ENCODE data around the gene ZMAT2.
"Not testable (repeated sequence)": the region's sequence is repeated elsewhere in the genome, so short reads cannot be mapped to it uniquely, and the experiment has no call there.

Gene ZMAT2

GRCh38 chr5:140700177-140701144 lies at the start of gene ZMAT2:
ZMAT2 (plus strand) TSS chr5:140700447; CDS start chr5:140700461, 14 bp downstream.
- FAIRE-seq, result peak; percentile 100
- DNase-seq (ENCODE audit: insufficient read length, low spot score), result peak; percentile 73

- no peak for DNase-seq (ENCODE audit: insufficient read length, low spot score)
- no peak for FAIRE-seq
Measured at GRCh38 chr5:140658870-140659269, 41.4 kb upstream of the ZMAT2 start.

GRCh38 chr5:140660371-140660770 lies 39.9 kb upstream of the ZMAT2 start:
- FAIRE-seq; DNase-seq (ENCODE audit: insufficient read length, low spot score): not testable (repeated sequence)

GRCh38 chr5:140664030-140664358 lies 36.3 kb upstream of the ZMAT2 start:
- no peak for DNase-seq (ENCODE audit: insufficient read length, low spot score)
- FAIRE-seq, result no peak

GRCh38 chr5:140664359-140665119 lies 35.7 kb upstream of the ZMAT2 start, which contains the start of gene WDR55:
WDR55 (plus strand) TSS chr5:140664904; CDS start chr5:140664913, 9 bp downstream.
- FAIRE-seq (peak; percentile 95), DNase-seq (ENCODE audit: insufficient read length, low spot score) (peak; percentile 92)

- FAIRE-seq; DNase-seq (ENCODE audit: insufficient read length, low spot score): not testable (repeated sequence)
Measured at GRCh38 chr5:140671035-140671434, 29.2 kb upstream of the ZMAT2 start.

GRCh38 chr5:140671472-140672125 lies 28.6 kb upstream of the ZMAT2 start:
- no peak for DNase-seq (ENCODE audit: insufficient read length, low spot score)
- no peak for FAIRE-seq

GRCh38 chr5:140672455-140673186 lies 27.6 kb upstream of the ZMAT2 start:
- FAIRE-seq (no peak), DNase-seq (ENCODE audit: insufficient read length, low spot score) (no peak)

- no peak for DNase-seq (ENCODE audit: insufficient read length, low spot score)
- FAIRE-seq, result no peak
Measured at GRCh38 chr5:140673187-140673976, 26.9 kb upstream of the ZMAT2 start, which contains the start of gene DND1. DND1 (minus strand) TSS chr5:140673576; CDS start chr5:140673542, 34 bp downstream.

GRCh38 chr5:140674211-140674610 lies 26.0 kb upstream of the ZMAT2 start:
- no peak for FAIRE-seq
- no peak for DNase-seq (ENCODE audit: insufficient read length, low spot score)

GRCh38 chr5:140674629-140675028 lies 25.6 kb upstream of the ZMAT2 start:
- FAIRE-seq, result no peak

GRCh38 chr5:140677947-140678346 lies 22.3 kb upstream of the ZMAT2 start:
- peak; percentile 68 for FAIRE-seq
- peak; percentile 54 for DNase-seq (ENCODE audit: insufficient read length, low spot score)

More at GRCh38 chr5:140674629-140675028, 25.6 kb upstream of the ZMAT2 start:
- DNase-seq (ENCODE audit: insufficient read length, low spot score), result no peak

- FAIRE-seq (no peak), DNase-seq (ENCODE audit: insufficient read length, low spot score) (no peak)
Measured at GRCh38 chr5:140678993-140679392, 21.3 kb upstream of the ZMAT2 start.

GRCh38 chr5:140690376-140690932 lies 9.8 kb upstream of the ZMAT2 start:
- FAIRE-seq, result no peak
- DNase-seq (ENCODE audit: insufficient read length, low spot score), result no peak

- FAIRE-seq, result peak; percentile 83
Measured at GRCh38 chr5:140690941-140691924, 9.0 kb upstream of the ZMAT2 start, which contains the start of the genes HARS1 and HARS2. HARS1 (minus strand) TSS chr5:140691370; CDS start chr5:140691304, 66 bp downstream. HARS2 (plus strand) TSS chr5:140691455; CDS start chr5:140691649, 194 bp downstream.

GRCh38 chr5:140694276-140694675 lies 6.0 kb upstream of the ZMAT2 start:
- DNase-seq (ENCODE audit: insufficient read length, low spot score) (no peak), FAIRE-seq (no peak)

More at GRCh38 chr5:140690941-140691924, 9.0 kb upstream of the ZMAT2 start, which contains the start of the genes HARS1 and HARS2:
- DNase-seq (ENCODE audit: insufficient read length, low spot score), result peak; percentile 85

GRCh38 chr5:140696891-140697492 lies 3.3 kb upstream of the ZMAT2 start:
- FAIRE-seq (no peak), DNase-seq (ENCODE audit: insufficient read length, low spot score) (no peak)
